Choroid plexus epithelial cell (primary cell): Measurements from ENCODE around the gene PTGES2.

Experiments
- DNase-seq: peaks from one replicate; pipeline ENCODE4 v3.0.0-alpha.2; 2010; ENCODE audit warnings: low read depth
- H3K4me3 ChIP-seq: 2 replicates; pipeline ENCODE4 v1.5.1; 2011; ENCODE audit warnings: low read depth, mild to moderate bottlenecking, control low read depth, low read length, moderate library complexity
- CTCF ChIP-seq: conservative IDR thresholded peaks from 2 replicates; pipeline ENCODE4 v1.5.1; 2011; ENCODE audit warnings: low read depth, mild to moderate bottlenecking, control low read depth, inconsistent platforms, low read length, moderate library complexity

The PTGES2 gene

GRCh38 chr9:128108269-128109049, 19.1 kb downstream of the PTGES2 start:
- DNase-seq = no peak
- TF ChIP-seq CTCF = no peak
- no peak overlapping the region for H3K4me3 ChIP-seq

GRCh38 chr9:128107468-128108268, 19.9 kb downstream of the PTGES2 start:
- no peak for DNase-seq
- no peak overlapping the region for H3K4me3 ChIP-seq
- no peak for TF ChIP-seq CTCF

- no peak overlapping the region for H3K4me3 ChIP-seq
- no peak for DNase-seq
- TF ChIP-seq CTCF = no peak
Observed at GRCh38 chr9:128106940-128107467, 20.5 kb downstream of the PTGES2 start.

GRCh38 chr9:128106181-128106939, 21.2 kb downstream of the PTGES2 start:
- no peak overlapping the region for H3K4me3 ChIP-seq
- TF ChIP-seq CTCF = no peak
- DNase-seq = no peak

- H3K4me3 ChIP-seq = no peak overlapping the region
- TF ChIP-seq CTCF = no peak
- DNase-seq = no peak
Observed at GRCh38 chr9:128105538-128106175, 21.9 kb downstream of the PTGES2 start.

- H3K4me3 ChIP-seq = no peak overlapping the region
- no peak for DNase-seq
- TF ChIP-seq CTCF = no peak
Observed at GRCh38 chr9:128104171-128104618, 23.3 kb downstream of the PTGES2 start.
